H9 (cell line): ENCODE results near the gene PGA4. TPM values are rescaled to one million over a fixed set of nuclear protein-coding genes. Genes with fewer than 3 reads are reported as not detected.

ENCODE experiments used
- DNase-seq: peaks from one replicate; pipeline ENCODE4 v3.0.0-alpha.2; 2017
- H2AFZ ChIP-seq: one replicate; pipeline ENCODE4 v1.6.1; 2013; ENCODE audit warnings: mild to moderate bottlenecking, low read length, control low read depth, moderate library complexity
- H2AK5ac ChIP-seq: 2 replicates; pipeline ENCODE4 v1.6.1; 2013; ENCODE audit warnings: low read length, control low read depth, mixed read lengths; ENCODE audit not compliant: insufficient read length
- H2BK120ac ChIP-seq: one replicate; pipeline ENCODE4 v1.6.1; 2013; ENCODE audit warnings: low read depth, mild to moderate bottlenecking, low read length, control low read depth, inconsistent platforms; ENCODE audit not compliant: poor library complexity, severe bottlenecking
- H2BK12ac ChIP-seq: 2 replicates; pipeline ENCODE4 v1.6.1; 2013; ENCODE audit warnings: low read length, control low read depth, mixed read lengths, low read depth; ENCODE audit not compliant: insufficient read length
- H2BK15ac ChIP-seq: 2 replicates; pipeline ENCODE4 v1.6.1; 2013; ENCODE audit warnings: low read depth, low read length, control low read depth
- H2BK20ac ChIP-seq: one replicate; pipeline ENCODE4 v1.6.1; 2013; ENCODE audit warnings: low read depth, mild to moderate bottlenecking, low read length, control low read depth, inconsistent platforms; ENCODE audit not compliant: poor library complexity, severe bottlenecking
- H2BK5ac ChIP-seq: 2 replicates; pipeline ENCODE4 v1.6.1; 2013; ENCODE audit warnings: low read length, control low read depth, mixed read lengths; ENCODE audit not compliant: insufficient read length
- H3K14ac ChIP-seq: 2 replicates; pipeline ENCODE4 v1.6.1; 2013; ENCODE audit warnings: low read length, control low read depth; ENCODE audit not compliant: insufficient read depth
- H3K18ac ChIP-seq: 2 replicates; pipeline ENCODE4 v1.6.1; 2013; ENCODE audit warnings: low read depth, mild to moderate bottlenecking, mixed read lengths, low read length, control low read depth; ENCODE audit not compliant: insufficient read length
- H3K23ac ChIP-seq: 2 replicates; pipeline ENCODE4 v1.6.1; 2013; ENCODE audit warnings: low read length, control low read depth, mixed read lengths, low read depth; ENCODE audit not compliant: insufficient read length
- H3K23me2 ChIP-seq: 2 replicates; pipeline ENCODE4 v1.6.1; 2013; ENCODE audit warnings: low read depth, mild to moderate bottlenecking, mixed read lengths, low read length, control low read depth; ENCODE audit not compliant: insufficient read length, poor library complexity, severe bottlenecking
- H3K27ac ChIP-seq: 2 replicates; pipeline ENCODE4 v1.5.1; 2013; ENCODE audit warnings: low read length, control low read depth, mixed read lengths, low read depth; ENCODE audit not compliant: insufficient read length
- H3K27me3 ChIP-seq: 2 replicates; pipeline ENCODE4 v1.6.1; 2013; ENCODE audit warnings: low read length, control low read depth, inconsistent platforms; ENCODE audit not compliant: insufficient read depth
- H3K4ac ChIP-seq: 2 replicates; pipeline ENCODE4 v1.6.1; 2013; ENCODE audit warnings: low read depth, mild to moderate bottlenecking, control low read depth, inconsistent platforms, low read length, moderate library complexity
- H3K4me1 ChIP-seq: 2 replicates; pipeline ENCODE4 v1.6.1; 2013; ENCODE audit warnings: low read length, control low read depth, inconsistent platforms; ENCODE audit not compliant: insufficient read depth
- H3K4me2 ChIP-seq: 2 replicates; pipeline ENCODE4 v1.6.1; 2013; ENCODE audit warnings: low read length, control low read depth, mixed read lengths; ENCODE audit not compliant: insufficient read length, insufficient read depth
- H3K56ac ChIP-seq: 2 replicates; pipeline ENCODE4 v1.6.1; 2013; ENCODE audit warnings: low read depth, mild to moderate bottlenecking, mixed read lengths, low read length, control low read depth; ENCODE audit not compliant: insufficient read length
- H3K79me1 ChIP-seq: 2 replicates; pipeline ENCODE4 v1.6.1; 2013; ENCODE audit warnings: low read depth, mild to moderate bottlenecking, moderate library complexity, low read length, control low read depth, inconsistent platforms; ENCODE audit not compliant: insufficient read depth, poor library complexity, severe bottlenecking
- H3K79me2 ChIP-seq: 2 replicates; pipeline ENCODE4 v1.6.1; 2013; ENCODE audit warnings: low read length, control low read depth, inconsistent platforms; ENCODE audit not compliant: insufficient read depth
- H3K9ac ChIP-seq: 2 replicates; pipeline ENCODE4 v1.6.1; 2013; ENCODE audit warnings: low read length, control low read depth, mixed read lengths; ENCODE audit not compliant: insufficient read length; ENCODE audit errors: extremely low read depth
- H3K9me3 ChIP-seq: one replicate; pipeline ENCODE4 v1.6.1; 2013; ENCODE audit warnings: low read depth, low read length, inconsistent platforms; ENCODE audit not compliant: control insufficient read depth
- H3T11ph ChIP-seq: one replicate; pipeline ENCODE4 v1.6.1; 2013; ENCODE audit warnings: mild to moderate bottlenecking, low read length, control low read depth, inconsistent platforms
- H4K20me1 ChIP-seq: one replicate; pipeline ENCODE4 v1.6.1; 2013; ENCODE audit not compliant: control insufficient read depth, insufficient read length, insufficient read depth
- H4K5ac ChIP-seq: 2 replicates; pipeline ENCODE4 v1.6.1; 2013; ENCODE audit warnings: low read depth, mild to moderate bottlenecking, mixed read lengths, low read length, control low read depth; ENCODE audit not compliant: insufficient read length
- H4K8ac ChIP-seq: replicated peaks from 2 replicates; pipeline ENCODE4 v1.6.1; 2013; ENCODE audit warnings: low read length, control low read depth, mixed read lengths, low read depth; ENCODE audit not compliant: insufficient read length
- H4K91ac ChIP-seq: 2 replicates; pipeline ENCODE4 v1.6.1; 2013; ENCODE audit warnings: low read depth, mild to moderate bottlenecking, moderate library complexity, mixed read lengths, low read length, control low read depth; ENCODE audit not compliant: insufficient read length
- H3K27ac Mint-ChIP-seq, 3 experiments: 2 replicates in 2 of 3; 3 replicates in 1 of 3; pipeline ENCODE4 v1.8.0; 2020 to 2021; ENCODE audit warnings: mixed read lengths in 3 of 3, mild to moderate bottlenecking in 1 of 3, moderate library complexity in 1 of 3
- H3K27me3 Mint-ChIP-seq: 2 replicates; pipeline ENCODE4 v1.8.0; 2021; ENCODE audit warnings: low read depth, mild to moderate bottlenecking, moderate library complexity, mixed read lengths
- H3K36me3 Mint-ChIP-seq, 3 experiments: 2 replicates in 2 of 3; 3 replicates in 1 of 3; pipeline ENCODE4 v1.8.0; 2020 to 2021; ENCODE audit warnings: low read depth in 3 of 3, mixed read lengths in 3 of 3; ENCODE audit not compliant: insufficient read depth in 1 of 3
- H3K4me1 Mint-ChIP-seq, 2 experiments: 2 replicates each; pipeline ENCODE4 v1.8.0; 2020; ENCODE audit warnings: mixed read lengths in 2 of 2
- H3K4me3 Mint-ChIP-seq, 2 experiments: 2 replicates in 1 of 2; 3 replicates in 1 of 2; pipeline ENCODE4 v1.8.0; 2020 to 2021; ENCODE audit warnings: mild to moderate bottlenecking in 2 of 2, mixed read lengths in 2 of 2, moderate library complexity in 1 of 2
- H3K9me3 Mint-ChIP-seq, 2 experiments: 2 replicates in 1 of 2; 3 replicates in 1 of 2; pipeline ENCODE4 v1.8.0; 2020; ENCODE audit warnings: mild to moderate bottlenecking in 2 of 2, mixed read lengths in 2 of 2, moderate library complexity in 1 of 2
- CTCF ChIP-seq: fragments of 200-600 bp; sonication (generic); conservative IDR thresholded peaks from 3 replicates; pipeline ENCODE4 v1.8.0; 2021; ENCODE audit warnings: antibody characterized with exemption, mild to moderate bottlenecking
- WGBS: extraction: QIAGEN DNeasy Blood & Tissue Kit; methylation state at CpG from one replicate; pipeline ENCODE4 v1.1.7; 2013; ENCODE audit warnings: missing lambda C conversion rate, low lambda C conversion rate, mixed read lengths; ENCODE audit not compliant: insufficient read length; ENCODE audit errors: extremely low coverage; 5-methylcytosine and 5-hydroxymethylcytosine counted together
- total RNA-seq: library from RNA; stranded (reverse); gene quantifications from 2 replicates; pipeline ENCODE4 v1.2.1, GENCODE V29; 2021

Gene PGA4
- total RNA-seq, 1 experiment from 2014 or later: not detected

GRCh38 chr11:61273178-61274078, 51.3 kb downstream of the PGA4 start:
- Histone ChIP-seq H3K56ac (no peak overlapping the region), H3K18ac (no peak overlapping the region), H3K9me3 (no peaks in the 10 kb centered on the region), H2BK20ac (no peak overlapping the region), H3K79me1 (no peaks in the 10 kb centered on the region), H3K14ac (no peak overlapping the region), H2AFZ (no peak overlapping the region), H3K79me2 (no peaks in the 10 kb centered on the region), H3T11ph (no peak overlapping the region), H2BK120ac (no peak overlapping the region), H3K4me2 (no peak overlapping the region), H3K4ac (no peak overlapping the region), H2BK5ac (no peak overlapping the region), H3K23me2 (no peaks in the 10 kb centered on the region), H3K27ac (no peak overlapping the region), H3K23ac (no peak overlapping the region), H4K5ac (no peak overlapping the region), H3K9ac (no peak overlapping the region), H2BK15ac (no peak overlapping the region), H3K4me1 (no peaks in the 10 kb centered on the region), H4K91ac (no peak overlapping the region), H2BK12ac (no peak overlapping the region), H4K8ac (no peak overlapping the region), H3K27me3 (no peaks in the 10 kb centered on the region), H4K20me1 (no peaks in the 10 kb centered on the region), H2AK5ac (no peak overlapping the region)
- no CpG with 5 or more reads among the region's 16 CpGs for WGBS
- 0 out of 2 replicates have a peak, but pooled peaks cover under 1% of the 10 kb centered on the region for H3K27me3 Mint-ChIP-seq
- no peak for DNase-seq
- peaks cover 0 to 49% (median 0%) of the 10 kb centered on the region in 3 experiments; a peak in 3 of 7 replicates for H3K36me3 Mint-ChIP-seq
- no peak overlapping the region for H3K4me3 Mint-ChIP-seq
- 0 out of 7 replicates have a peak overlapping the region, but pooled peaks of 1 of the 3 experiments have one; percentile 4 for H3K27ac Mint-ChIP-seq
- no peak for TF ChIP-seq CTCF
- peaks cover 5 to 11% of the 10 kb centered on the region in 2 experiments; a peak in 3 of 4 replicates for H3K4me1 Mint-ChIP-seq
- no peaks in the 10 kb centered on the region for H3K9me3 Mint-ChIP-seq
